Liver (tissue), 9 donors: ENCODE data around the gene CLPSL1. TPM values are rescaled to one million over a fixed set of nuclear protein-coding genes. Genes with fewer than 3 reads are reported as not detected.

ENCODE experiments used
- DNase-seq: peaks from one replicate; pipeline ENCODE4 v3.0.0-alpha.2; 2017; ENCODE audit warnings: low spot score
- H3K27ac ChIP-seq, 2 donors: one replicate each; pipeline ENCODE4 v1.7.0; 2013; ENCODE audit warnings: inconsistent platforms in 2 of 2, low read length in 2 of 2, control low read depth in 1 of 2, low read depth in 1 of 2, mild to moderate bottlenecking in 1 of 2
- H3K27me3 ChIP-seq, 4 donors: one replicate each; pipeline versions ENCODE4 v1.6.1 to v1.7.0; 2013; ENCODE audit warnings: low read length in 3 of 4, inconsistent platforms in 1 of 4, mild to moderate bottlenecking in 1 of 4, moderate library complexity in 1 of 4; ENCODE audit not compliant: control insufficient read depth in 4 of 4, insufficient read depth in 4 of 4
- H3K36me3 ChIP-seq, 4 donors: one replicate each; pipeline versions ENCODE4 v1.6.1 to v1.7.0; 2013; ENCODE audit warnings: low read length in 3 of 4, mild to moderate bottlenecking in 3 of 4, low read depth in 1 of 4, moderate library complexity in 1 of 4; ENCODE audit not compliant: control insufficient read depth in 4 of 4, insufficient read depth in 3 of 4
- H3K4me1 ChIP-seq, 4 donors: one replicate each; pipeline versions ENCODE4 v1.6.1 to v1.7.0; 2013; ENCODE audit warnings: low read length in 3 of 4, mild to moderate bottlenecking in 3 of 4, moderate library complexity in 1 of 4; ENCODE audit not compliant: control insufficient read depth in 4 of 4, insufficient read depth in 4 of 4
- H3K4me3 ChIP-seq, 3 donors: one replicate each; pipeline versions ENCODE4 v1.6.1 to v1.7.0; 2013; ENCODE audit warnings: low read length in 3 of 3, control low read depth in 1 of 3, low read depth in 1 of 3, mild to moderate bottlenecking in 1 of 3
- H3K9ac ChIP-seq, 2 donors: one replicate each; pipeline ENCODE4 v1.7.0; 2013; ENCODE audit warnings: low read length in 2 of 2, mild to moderate bottlenecking in 2 of 2, moderate library complexity in 2 of 2, control low read depth in 1 of 2, low read depth in 1 of 2
- H3K9me3 ChIP-seq, 4 donors: one replicate each; pipeline versions ENCODE4 v1.6.1 to v1.7.0; 2013; ENCODE audit warnings: low read length in 3 of 4; ENCODE audit not compliant: control insufficient read depth in 4 of 4
- FOXA1 ChIP-seq: IDR thresholded peaks from 2 replicates; pipeline ENCODE4 v1.6.1; 2016; ENCODE audit warnings: antibody characterized with exemption
- FOXA2 ChIP-seq: IDR thresholded peaks from 2 replicates; pipeline ENCODE4 v1.6.1; 2016; ENCODE audit warnings: antibody characterized with exemption
- GABPA ChIP-seq, 2 donors: IDR thresholded peaks in 1 of 2; conservative IDR thresholded peaks in 1 of 2; 2 replicates each; pipeline ENCODE4 v1.6.1; 2016; ENCODE audit warnings: antibody characterized with exemption in 2 of 2, mild to moderate bottlenecking in 1 of 2, moderate library complexity in 1 of 2
- HNF4A ChIP-seq, 2 donors: conservative IDR thresholded peaks; 2 replicates each; pipeline ENCODE4 v1.6.1; 2016; ENCODE audit warnings: antibody characterized with exemption in 2 of 2, mild to moderate bottlenecking in 2 of 2
- HNF4G ChIP-seq: IDR thresholded peaks from 2 replicates; pipeline ENCODE4 v1.6.1; 2016; ENCODE audit warnings: antibody characterized with exemption
- MAX ChIP-seq: IDR thresholded peaks from 2 replicates; pipeline ENCODE4 v1.6.1; 2016; ENCODE audit warnings: antibody characterized with exemption
- NR2F2 ChIP-seq: IDR thresholded peaks from 2 replicates; pipeline ENCODE4 v1.6.1; 2016; ENCODE audit warnings: antibody characterized with exemption
- RAD21 ChIP-seq, 2 donors: IDR thresholded peaks; 2 replicates each; pipeline ENCODE4 v1.6.1; 2016; ENCODE audit warnings: antibody characterized with exemption in 2 of 2, mild to moderate bottlenecking in 2 of 2
- REST ChIP-seq: IDR thresholded peaks from 2 replicates; pipeline ENCODE4 v1.6.1; 2016; ENCODE audit warnings: antibody characterized with exemption, mild to moderate bottlenecking
- RXRA ChIP-seq, 2 donors: IDR thresholded peaks; 2 replicates each; pipeline ENCODE4 v1.6.1; 2017 to 2018; ENCODE audit warnings: antibody characterized with exemption in 2 of 2, mild to moderate bottlenecking in 1 of 2
- SP1 ChIP-seq: IDR thresholded peaks from 2 replicates; pipeline ENCODE4 v1.6.1; 2018; ENCODE audit warnings: antibody characterized with exemption, mild to moderate bottlenecking
- TAF1 ChIP-seq: conservative IDR thresholded peaks from 2 replicates; pipeline ENCODE4 v1.6.1; 2016; ENCODE audit warnings: antibody characterized with exemption, mild to moderate bottlenecking
- YY1 ChIP-seq: IDR thresholded peaks from 2 replicates; pipeline ENCODE4 v1.6.1; 2016; ENCODE audit warnings: antibody characterized with exemption, mild to moderate bottlenecking
- ZBTB33 ChIP-seq: IDR thresholded peaks from 2 replicates; pipeline ENCODE4 v1.6.1; 2016; ENCODE audit warnings: antibody characterized with exemption
- WGBS: extraction: QIAGEN DNeasy Blood & Tissue Kit; methylation state at CpG from one replicate; pipeline ENCODE4 v1.1.7; 2013; 5-methylcytosine and 5-hydroxymethylcytosine counted together
- polyA plus RNA-seq, 2 donors: library from polyadenylated mRNA; stranded (reverse) in 1 of 2; unstranded in 1 of 2; fragments of 200-250 nt in 1 of 2; fragments of >200 nt in 1 of 2; fragmentation: Nextera tagmentation in 1 of 2; extraction: Ambion mirVana in 1 of 2; gene quantifications; one replicate each; pipeline versions ENCODE4 v1.2.1 to v1.2.3, GENCODE V29; 2013 to 2015
- total RNA-seq, 2 donors: library from RNA; depleted of rRNA; stranded (reverse); fragments of >200 nt; gene quantifications; one replicate each; pipeline ENCODE4 v1.2.3, GENCODE V29; 2014
- TF ChIP-seq, protein P1 (sequence below): IDR thresholded peaks from 2 replicates; pipeline ENCODE4 v1.6.1; 2016; ENCODE audit warnings: antibody characterized with exemption
- TF ChIP-seq, protein P2 (sequence below): fragments of 150-350 bp; IDR thresholded peaks from 2 replicates; pipeline ENCODE4 v1.5.1; 2017; ENCODE audit warnings: improper control_type of control experiment, low read depth, low read length; ENCODE audit not compliant: missing input control
- donor health status: healthy.
- donor health status: healthy.
- donor health status: healthy.
- donor health status: healthy.
- donor health status: healthy.

CLPSL1 gene
- total and polyA plus RNA-seq, 4 donors: not detected

GRCh38 chr6:35781290-35781689 lies 471 bp downstream of the CLPSL1 start:
- 93% methylated on average over 2 of the region's 2 CpGs for WGBS
- Histone ChIP-seq H3K27ac (no peak overlapping the region), H3K36me3 (no peaks in the 10 kb centered on the region), H3K9ac (no peak overlapping the region), H3K4me1 (peaks cover 0 to 5% (median 2%) of the 10 kb centered on the region in 4 donors), H3K27me3 (no peaks in the 10 kb centered on the region), H3K4me3 (no peak overlapping the region), H3K9me3 (no peaks in the 10 kb centered on the region)
- no peak for DNase-seq
- TF ChIP-seq GABPA (IDR thresholded peaks at IDR 0.05 in 1 of 2, conservative IDR thresholded peaks at IDR 0.05 in 1 of 2) (no peak), HNF4G (no peak), SP1 (no peak)
- TF ChIP-seq, protein P1, sequence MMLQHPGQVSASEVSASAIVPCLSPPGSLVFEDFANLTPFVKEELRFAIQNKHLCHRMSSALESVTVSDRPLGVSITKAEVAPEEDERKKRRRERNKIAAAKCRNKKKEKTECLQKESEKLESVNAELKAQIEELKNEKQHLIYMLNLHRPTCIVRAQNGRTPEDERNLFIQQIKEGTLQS: no peak

- no peak overlapping the region for H3K9ac ChIP-seq
- TF ChIP-seq HNF4A (conservative IDR thresholded peaks at IDR 0.05) (peak in 1 of 2 donors; percentile 20), RXRA (IDR thresholded peaks at IDR 0.05) (no peak)
- H3K4me3 ChIP-seq: no peak overlapping the region
- no peak for DNase-seq
- H3K27ac ChIP-seq: no peak overlapping the region
- H3K9me3 ChIP-seq: no peaks in the 10 kb centered on the region
- peaks cover 0 to 3% (median 0%) of the 10 kb centered on the region in 4 donors for H3K27me3 ChIP-seq
- WGBS: 40% methylated on average over 3 of the region's 3 CpGs
- no peaks in the 10 kb centered on the region for H3K36me3 ChIP-seq
- H3K4me1 ChIP-seq: peaks cover 0 to 3% (median under 1%) of the 10 kb centered on the region in 4 donors
Observed at GRCh38 chr6:35782424-35782823, 1.6 kb downstream of the CLPSL1 start.

DNA sequence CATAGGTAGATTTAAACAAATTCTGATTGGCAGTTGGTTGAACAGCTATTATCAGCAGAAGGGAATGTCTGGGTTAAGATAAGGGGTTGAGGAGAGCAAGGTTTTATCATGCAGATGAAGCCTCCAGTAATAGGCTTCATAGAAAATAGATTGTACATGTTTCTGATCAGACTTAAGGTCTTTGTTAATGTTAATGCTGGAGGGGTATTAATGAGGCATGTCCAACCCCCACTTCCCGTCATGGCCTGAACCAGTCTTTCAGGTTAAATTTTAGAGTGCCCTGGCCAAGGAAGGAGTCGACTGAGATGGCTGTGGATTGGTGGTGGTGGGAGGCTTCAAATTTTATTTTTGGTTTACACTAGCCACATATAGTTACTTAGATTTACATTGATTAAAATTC lies 3.4 kb downstream of the CLPSL1 start:
- Histone ChIP-seq H3K36me3 (no peaks in the 10 kb centered on the region), H3K9ac (no peak overlapping the region), H3K27me3 (peaks cover 0 to 3% (median 0%) of the 10 kb centered on the region in 4 donors), H3K4me3 (no peak overlapping the region), H3K4me1 (peaks cover 0 to 3% (median 2%) of the 10 kb centered on the region in 4 donors), H3K27ac (no peak overlapping the region), H3K9me3 (no peaks in the 10 kb centered on the region)
- TF ChIP-seq, protein P2, sequence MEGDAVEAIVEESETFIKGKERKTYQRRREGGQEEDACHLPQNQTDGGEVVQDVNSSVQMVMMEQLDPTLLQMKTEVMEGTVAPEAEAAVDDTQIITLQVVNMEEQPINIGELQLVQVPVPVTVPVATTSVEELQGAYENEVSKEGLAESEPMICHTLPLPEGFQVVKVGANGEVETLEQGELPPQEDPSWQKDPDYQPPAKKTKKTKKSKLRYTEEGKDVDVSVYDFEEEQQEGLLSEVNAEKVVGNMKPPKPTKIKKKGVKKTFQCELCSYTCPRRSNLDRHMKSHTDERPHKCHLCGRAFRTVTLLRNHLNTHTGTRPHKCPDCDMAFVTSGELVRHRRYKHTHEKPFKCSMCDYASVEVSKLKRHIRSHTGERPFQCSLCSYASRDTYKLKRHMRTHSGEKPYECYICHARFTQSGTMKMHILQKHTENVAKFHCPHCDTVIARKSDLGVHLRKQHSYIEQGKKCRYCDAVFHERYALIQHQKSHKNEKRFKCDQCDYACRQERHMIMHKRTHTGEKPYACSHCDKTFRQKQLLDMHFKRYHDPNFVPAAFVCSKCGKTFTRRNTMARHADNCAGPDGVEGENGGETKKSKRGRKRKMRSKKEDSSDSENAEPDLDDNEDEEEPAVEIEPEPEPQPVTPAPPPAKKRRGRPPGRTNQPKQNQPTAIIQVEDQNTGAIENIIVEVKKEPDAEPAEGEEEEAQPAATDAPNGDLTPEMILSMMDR: no peak
- no peak for TF ChIP-seq HNF4A (conservative IDR thresholded peaks at IDR 0.05)
- no peak for TF ChIP-seq NR2F2
- no peak for TF ChIP-seq FOXA1
- no peak for TF ChIP-seq REST
- no peak for TF ChIP-seq ZBTB33
- TF ChIP-seq MAX: no peak
- TF ChIP-seq FOXA2: no peak
- no peak for TF ChIP-seq GABPA (IDR thresholded peaks at IDR 0.05 in 1 of 2, conservative IDR thresholded peaks at IDR 0.05 in 1 of 2)
- TF ChIP-seq RAD21 (IDR thresholded peaks at IDR 0.05): no peak
- TF ChIP-seq TAF1: no peak
- TF ChIP-seq RXRA (IDR thresholded peaks at IDR 0.05): no peak
- TF ChIP-seq, protein P1: no peak
- TF ChIP-seq YY1: no peak
- WGBS: 83% methylated on average over 2 of the region's 2 CpGs
- no peak for DNase-seq
